ENCODE measurements around the gene OTUB2. TPM values are rescaled to one million over a fixed set of nuclear protein-coding genes. Genes with fewer than 3 reads are reported as not detected.
A peak's percentile ranks its signal among the peaks of the same experiment; 100 is the strongest.

The OTUB2 gene
- total and polyA plus RNA-seq, 4 donors, result 0.28 to 0.92 (median 0.63) TPM

DNA sequence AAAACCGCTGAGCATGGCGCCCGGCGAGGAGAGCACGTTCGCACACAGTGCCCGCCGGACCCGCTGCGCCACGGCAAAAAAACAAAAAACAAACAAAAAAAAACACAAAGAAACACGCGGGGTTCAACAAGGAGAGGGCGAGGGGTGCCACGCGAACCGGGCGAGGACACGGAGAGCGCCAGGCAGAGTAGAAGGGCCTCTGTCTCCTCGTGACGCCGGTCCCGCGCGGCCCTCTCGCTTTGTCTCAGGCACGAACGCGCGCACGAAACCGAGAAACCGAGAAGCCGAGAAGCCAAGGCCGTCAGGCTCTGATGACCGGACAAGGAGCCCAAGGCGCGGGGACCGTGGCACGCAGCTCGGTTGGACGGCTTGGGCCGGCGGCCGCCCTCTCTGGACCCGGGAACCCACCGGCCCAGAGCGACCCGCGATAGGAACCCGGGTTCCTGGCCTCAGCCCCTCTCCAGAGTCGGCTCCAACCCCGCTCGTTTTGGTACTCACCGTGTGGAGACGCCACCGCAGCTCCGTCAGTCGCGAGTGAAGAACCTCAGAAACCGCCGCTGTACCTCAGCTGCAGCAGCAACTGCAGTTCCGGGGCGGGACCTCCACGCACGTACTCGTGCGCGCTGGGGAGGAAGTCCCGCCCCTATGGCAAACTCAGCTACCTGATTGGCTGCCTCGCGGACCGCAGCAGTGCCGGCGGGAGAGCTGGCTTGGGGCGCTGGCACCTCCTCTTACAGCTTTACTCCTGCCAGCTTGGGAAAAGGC, 54.7 kb downstream of the OTUB2 start, which contains the start of the genes DDX24 and IFI27L1:
Gene DDX24, minus strand, starts transcription at position 582 of the 765 bp plus-strand sequence. CDS start 1,460 bp downstream, outside the sequence.
Gene IFI27L1, plus strand, starts transcription at position 690 of the 765 bp plus-strand sequence. CDS start 15,628 bp downstream, outside the sequence.
- Histone ChIP-seq H3K4me1 (ENCODE audit: control insufficient read depth in 4 of 4, insufficient read depth in 4 of 4, low read length in 3 of 4) (peaks cover 12 to 39% (median 28%) of the 10 kb centered on the region in 4 donors), H3K27ac (ENCODE audit: low read depth in 1 of 2, low read length in 2 of 2) (peak within 1 kb of the TSS; percentile 81 to 93), H3K27me3 (ENCODE audit: control insufficient read depth in 4 of 4, insufficient read depth in 4 of 4, low read length in 3 of 4) (no peaks in the 10 kb centered on the region), H3K4me3 (ENCODE audit: low read depth in 1 of 3, low read length in 3 of 3) (peak within 1 kb of the TSS; percentile 77 to 96 (median 93)), H3K9ac (ENCODE audit: low read depth in 1 of 2, low read length in 2 of 2) (peak within 1 kb of the TSS; percentile 93 to 99), H3K9me3 (ENCODE audit: control insufficient read depth in 4 of 4, low read length in 3 of 4) (no peaks in the 10 kb centered on the region), H3K36me3 (ENCODE audit: control insufficient read depth in 4 of 4, insufficient read depth in 3 of 4, low read depth in 1 of 4, low read length in 3 of 4) (peaks cover 3 to 20% (median 8%) of the 10 kb centered on the region in 4 donors)
- WGBS, result under 1% methylated on average over 77 of the region's 77 CpGs
- DNase-seq (ENCODE audit: low spot score), result peak; percentile 96
- TF ChIP-seq GABPA (IDR thresholded peaks at IDR 0.05 in 1 of 2, conservative IDR thresholded peaks at IDR 0.05 in 1 of 2), result peak; percentile 82 to 94
- peak; percentile 82 for TF ChIP-seq YY1 (IDR thresholded peaks at IDR 0.05)
- no peak for TF ChIP-seq FOXA2 (IDR thresholded peaks at IDR 0.05)
- peak; percentile 74 for TF ChIP-seq SP1 (IDR thresholded peaks at IDR 0.05)
- TF ChIP-seq MAX (IDR thresholded peaks at IDR 0.05), result peak; percentile 77
- peak in 1 of 2 donors; percentile 32 for TF ChIP-seq RAD21 (IDR thresholded peaks at IDR 0.05)
- TF ChIP-seq REST (IDR thresholded peaks at IDR 0.05), result peak; percentile 85
- TF ChIP-seq TAF1 (conservative IDR thresholded peaks at IDR 0.05), result peak; percentile 85
- TF ChIP-seq NR2F2 (IDR thresholded peaks at IDR 0.05), result no peak
- TF ChIP-seq EGR1 (IDR thresholded peaks at IDR 0.05; ENCODE audit: low read depth in 2 of 2), result no peak
- TF ChIP-seq HNF4G (IDR thresholded peaks at IDR 0.05), result no peak

DNA sequence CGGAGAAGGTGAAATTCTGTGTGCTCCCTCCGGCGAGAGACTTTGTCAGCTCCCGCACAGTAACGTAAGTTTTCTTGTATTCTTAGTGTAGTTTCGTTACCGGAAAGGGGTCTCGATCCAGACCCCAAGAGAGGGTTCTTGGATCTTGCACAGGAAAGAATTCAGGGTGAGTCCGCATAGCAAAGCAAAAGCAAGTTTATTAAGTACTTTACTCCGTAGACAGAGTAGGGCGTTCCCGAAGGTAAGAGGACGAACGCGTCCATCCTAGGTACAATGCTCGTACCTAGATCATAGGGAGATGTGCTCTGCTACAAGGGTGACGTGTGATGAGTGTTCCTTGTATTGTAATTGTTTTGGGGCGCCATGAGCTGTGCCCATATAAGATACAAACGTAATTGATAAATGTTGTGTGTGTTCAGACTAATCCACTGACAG, 55.3 kb downstream of the OTUB2 start:
- Histone ChIP-seq H3K27ac (ENCODE audit: low read depth in 1 of 2, low read length in 2 of 2) (peak overlapping the region; percentile 81 to 93), H3K27me3 (ENCODE audit: control insufficient read depth in 4 of 4, insufficient read depth in 4 of 4, low read length in 3 of 4) (no peaks in the 10 kb centered on the region), H3K9ac (ENCODE audit: low read depth in 1 of 2, low read length in 2 of 2) (peak overlapping the region; percentile 73 to 75), H3K4me3 (ENCODE audit: low read depth in 1 of 3, low read length in 3 of 3) (peak overlapping the region; percentile 77 to 96 (median 93)), H3K4me1 (ENCODE audit: control insufficient read depth in 4 of 4, insufficient read depth in 4 of 4, low read length in 3 of 4) (peaks cover 9 to 39% (median 25%) of the 10 kb centered on the region in 4 donors), H3K36me3 (ENCODE audit: control insufficient read depth in 4 of 4, insufficient read depth in 3 of 4, low read depth in 1 of 4, low read length in 3 of 4) (peaks cover 3 to 16% (median 6%) of the 10 kb centered on the region in 4 donors), H3K9me3 (ENCODE audit: control insufficient read depth in 4 of 4, low read length in 3 of 4) (no peaks in the 10 kb centered on the region)
- 2% methylated on average over 19 of the region's 19 CpGs for WGBS
- DNase-seq (ENCODE audit: low spot score), result no peak
- TF ChIP-seq YY1 (IDR thresholded peaks at IDR 0.05), result no peak

GRCh38 chr14:94087891-94088290, 61.8 kb downstream of the OTUB2 start:
- H3K27ac ChIP-seq (ENCODE audit: low read depth in 1 of 2, low read length in 2 of 2), result no peak overlapping the region
- no peak for DNase-seq (ENCODE audit: low spot score)
- WGBS, result 92% methylated on average over 4 of the region's 4 CpGs
- no peak overlapping the region for H3K9ac ChIP-seq (ENCODE audit: low read depth in 1 of 2, low read length in 2 of 2)
- H3K36me3 ChIP-seq (ENCODE audit: control insufficient read depth in 4 of 4, insufficient read depth in 3 of 4, low read depth in 1 of 4, low read length in 3 of 4), result no peaks in the 10 kb centered on the region
- H3K4me3 ChIP-seq (ENCODE audit: low read depth in 1 of 3, low read length in 3 of 3), result no peak overlapping the region
- H3K27me3 ChIP-seq (ENCODE audit: control insufficient read depth in 4 of 4, insufficient read depth in 4 of 4, low read length in 3 of 4), result no peaks in the 10 kb centered on the region
- no peaks in the 10 kb centered on the region for H3K9me3 ChIP-seq (ENCODE audit: control insufficient read depth in 4 of 4, low read length in 3 of 4)
- no peaks in the 10 kb centered on the region for H3K4me1 ChIP-seq (ENCODE audit: control insufficient read depth in 4 of 4, insufficient read depth in 4 of 4, low read length in 3 of 4)
- TF ChIP-seq CTCF (IDR thresholded peaks at IDR 0.05; ENCODE audit: low read depth, low read length, missing input control) (no peak), MAX (IDR thresholded peaks at IDR 0.05) (no peak), RAD21 (IDR thresholded peaks at IDR 0.05) (no peak), FOXA1 (IDR thresholded peaks at IDR 0.05) (no peak), YY1 (IDR thresholded peaks at IDR 0.05) (no peak), NR2F2 (IDR thresholded peaks at IDR 0.05) (no peak), FOXA2 (IDR thresholded peaks at IDR 0.05) (no peak), EGR1 (IDR thresholded peaks at IDR 0.05; ENCODE audit: low read depth in 2 of 2) (no peak)
- TF ChIP-seq, protein P1, sequence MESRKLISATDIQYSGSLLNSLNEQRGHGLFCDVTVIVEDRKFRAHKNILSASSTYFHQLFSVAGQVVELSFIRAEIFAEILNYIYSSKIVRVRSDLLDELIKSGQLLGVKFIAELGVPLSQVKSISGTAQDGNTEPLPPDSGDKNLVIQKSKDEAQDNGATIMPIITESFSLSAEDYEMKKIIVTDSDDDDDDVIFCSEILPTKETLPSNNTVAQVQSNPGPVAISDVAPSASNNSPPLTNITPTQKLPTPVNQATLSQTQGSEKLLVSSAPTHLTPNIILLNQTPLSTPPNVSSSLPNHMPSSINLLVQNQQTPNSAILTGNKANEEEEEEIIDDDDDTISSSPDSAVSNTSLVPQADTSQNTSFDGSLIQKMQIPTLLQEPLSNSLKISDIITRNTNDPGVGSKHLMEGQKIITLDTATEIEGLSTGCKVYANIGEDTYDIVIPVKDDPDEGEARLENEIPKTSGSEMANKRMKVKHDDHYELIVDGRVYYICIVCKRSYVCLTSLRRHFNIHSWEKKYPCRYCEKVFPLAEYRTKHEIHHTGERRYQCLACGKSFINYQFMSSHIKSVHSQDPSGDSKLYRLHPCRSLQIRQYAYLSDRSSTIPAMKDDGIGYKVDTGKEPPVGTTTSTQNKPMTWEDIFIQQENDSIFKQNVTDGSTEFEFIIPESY (IDR thresholded peaks at IDR 0.05), result no peak
